Measurements from ENCODE around the gene MCF2L2. TPM values are rescaled to one million over a fixed set of nuclear protein-coding genes. Genes with fewer than 3 reads are reported as not detected.

MCF2L2 gene
- polyA plus RNA-seq, 6 donors from 2014 or later: not detected

GRCh38 chr3:183265834-183266417 is 162.5 kb downstream of the MCF2L2 start:
- Mint-ChIP-seq H3K27me3 (peaks cover 8 to 22% (median 14%) of the 10 kb centered on the region in 3 donors), H3K36me3 (no peaks in the 10 kb centered on the region), H3K27ac (no peak overlapping the region), H3K4me3 (no peak overlapping the region), H3K9me3 (no peaks in the 10 kb centered on the region), H3K4me1 (peaks cover under 1 to 4% (median under 1%) of the 10 kb centered on the region in 3 donors)
- DNase-seq: no peak
- ATAC-seq (ENCODE audit: low read depth in 2 of 2): no peak

- DNase-seq: no peak
- H3K4me3 Mint-ChIP-seq: no peak overlapping the region
- ATAC-seq (ENCODE audit: low read depth in 2 of 2): peak; percentile 13 to 33
- peaks cover 7 to 10% (median 7%) of the 10 kb centered on the region in 3 donors for H3K4me1 Mint-ChIP-seq
- peaks cover 8 to 22% (median 15%) of the 10 kb centered on the region in 3 donors for H3K27me3 Mint-ChIP-seq
- no peak overlapping the region for H3K27ac Mint-ChIP-seq
- H3K9me3 Mint-ChIP-seq: no peaks in the 10 kb centered on the region
- no peaks in the 10 kb centered on the region for H3K36me3 Mint-ChIP-seq
Measured at GRCh38 chr3:183265157-183265642, 163.2 kb downstream of the MCF2L2 start.

GRCh38 chr3:183264268-183264667 is 164.2 kb downstream of the MCF2L2 start:
- no peak overlapping the region for H3K27ac Mint-ChIP-seq
- no peaks in the 10 kb centered on the region for H3K36me3 Mint-ChIP-seq
- H3K4me3 Mint-ChIP-seq: no peak overlapping the region
- peaks cover 17 to 19% (median 17%) of the 10 kb centered on the region in 3 donors for H3K4me1 Mint-ChIP-seq
- ATAC-seq (ENCODE audit: low read depth in 2 of 2) (no peak), DNase-seq (no peak)
- no peaks in the 10 kb centered on the region for H3K9me3 Mint-ChIP-seq
- peaks cover 8 to 22% (median 17%) of the 10 kb centered on the region in 3 donors for H3K27me3 Mint-ChIP-seq

GRCh38 chr3:183262875-183263378 is 165.5 kb downstream of the MCF2L2 start:
- DNase-seq: no peak
- H3K4me3 Mint-ChIP-seq: no peak overlapping the region
- no peaks in the 10 kb centered on the region for H3K36me3 Mint-ChIP-seq
- H3K27ac Mint-ChIP-seq: no peak overlapping the region
- no peak for ATAC-seq (ENCODE audit: low read depth in 2 of 2)
- H3K9me3 Mint-ChIP-seq: no peaks in the 10 kb centered on the region
- peaks cover 9 to 18% (median 10%) of the 10 kb centered on the region in 3 donors for H3K27me3 Mint-ChIP-seq
- peaks cover 17 to 24% (median 18%) of the 10 kb centered on the region in 3 donors for H3K4me1 Mint-ChIP-seq

- H3K27me3 Mint-ChIP-seq: peaks cover 22 to 24% (median 24%) of the 10 kb centered on the region in 3 donors
- no peak for ATAC-seq (ENCODE audit: low read depth in 2 of 2)
- H3K36me3 Mint-ChIP-seq: no peaks in the 10 kb centered on the region
- peaks cover 17 to 26% (median 20%) of the 10 kb centered on the region in 3 donors for H3K4me1 Mint-ChIP-seq
- no peaks in the 10 kb centered on the region for H3K9me3 Mint-ChIP-seq
- H3K4me3 Mint-ChIP-seq: no peak overlapping the region
- no peak overlapping the region for H3K27ac Mint-ChIP-seq
- DNase-seq: no peak
Measured at GRCh38 chr3:183261151-183261724, 167.2 kb downstream of the MCF2L2 start.

- Mint-ChIP-seq H3K36me3 (no peaks in the 10 kb centered on the region), H3K4me1 (peaks cover 17 to 26% (median 20%) of the 10 kb centered on the region in 3 donors), H3K27me3 (peaks cover 28 to 33% (median 29%) of the 10 kb centered on the region in 3 donors), H3K9me3 (peaks cover 0 to 2% (median 0%) of the 10 kb centered on the region in 7 donors), H3K27ac (peak overlapping the region in 2 of 6 donors; percentile 18 to 89), H3K4me3 (peak overlapping the region in 7 of 8 donors; percentile 35 to 77 (median 56))
- peak; percentile 37 for DNase-seq
- peak; percentile 91 to 94 for ATAC-seq (ENCODE audit: low read depth in 2 of 2)
Measured at GRCh38 chr3:183260167-183260904, 168.1 kb downstream of the MCF2L2 start.

GRCh38 chr3:183259621-183260020 is 168.8 kb downstream of the MCF2L2 start:
- H3K36me3 Mint-ChIP-seq: no peaks in the 10 kb centered on the region
- peak overlapping the region in 3 of 6 donors; percentile 5 to 86 (median 18) for H3K27ac Mint-ChIP-seq
- peaks cover 0 to 8% (median 0%) of the 10 kb centered on the region in 7 donors for H3K9me3 Mint-ChIP-seq
- H3K27me3 Mint-ChIP-seq: peaks cover 35 to 40% (median 36%) of the 10 kb centered on the region in 3 donors
- H3K4me3 Mint-ChIP-seq: peak overlapping the region in 5 of 8 donors; percentile 35 to 77 (median 67)
- DNase-seq: no peak
- peaks cover 17 to 26% (median 26%) of the 10 kb centered on the region in 3 donors for H3K4me1 Mint-ChIP-seq
- ATAC-seq (ENCODE audit: low read depth in 2 of 2): peak in 1 of 2 donors; percentile 14

- no peak for DNase-seq
- peaks cover 0 to 8% (median 0%) of the 10 kb centered on the region in 7 donors for H3K9me3 Mint-ChIP-seq
- H3K4me3 Mint-ChIP-seq: no peak overlapping the region
- peaks cover 36 to 40% (median 36%) of the 10 kb centered on the region in 3 donors for H3K27me3 Mint-ChIP-seq
- peaks cover 17 to 26% (median 26%) of the 10 kb centered on the region in 3 donors for H3K4me1 Mint-ChIP-seq
- ATAC-seq (ENCODE audit: low read depth in 2 of 2): no peak
- no peaks in the 10 kb centered on the region for H3K36me3 Mint-ChIP-seq
- H3K27ac Mint-ChIP-seq: peak overlapping the region in 1 of 6 donors; percentile 86
Measured at GRCh38 chr3:183259087-183259486, 169.3 kb downstream of the MCF2L2 start.

GRCh38 chr3:183255348-183255730 is 173.1 kb downstream of the MCF2L2 start:
- Mint-ChIP-seq H3K36me3 (no peaks in the 10 kb centered on the region), H3K9me3 (peaks cover 0 to 8% (median 0%) of the 10 kb centered on the region in 7 donors), H3K27ac (no peak overlapping the region), H3K4me3 (peak overlapping the region in 7 of 8 donors; percentile 45 to 81 (median 68)), H3K27me3 (peaks cover 40 to 46% (median 41%) of the 10 kb centered on the region in 3 donors), H3K4me1 (peaks cover 18 to 22% (median 21%) of the 10 kb centered on the region in 3 donors)
- DNase-seq (no peak), ATAC-seq (ENCODE audit: low read depth in 2 of 2) (no peak)

- H3K4me1 Mint-ChIP-seq: peaks cover 11 to 16% (median 15%) of the 10 kb centered on the region in 3 donors
- ATAC-seq (ENCODE audit: low read depth in 2 of 2): peak; percentile 44 to 49
- no peak for DNase-seq
- peaks cover 39 to 51% (median 41%) of the 10 kb centered on the region in 3 donors for H3K27me3 Mint-ChIP-seq
- H3K36me3 Mint-ChIP-seq: no peaks in the 10 kb centered on the region
- H3K4me3 Mint-ChIP-seq: peak overlapping the region; percentile 45 to 81 (median 70)
- H3K27ac Mint-ChIP-seq: peak overlapping the region in 1 of 6 donors; percentile 51
- H3K9me3 Mint-ChIP-seq: peaks cover 0 to 8% (median 0%) of the 10 kb centered on the region in 7 donors
Measured at GRCh38 chr3:183254487-183255347, 173.7 kb downstream of the MCF2L2 start.

- Mint-ChIP-seq H3K4me3 (peak overlapping the region in 7 of 8 donors; percentile 74 to 87 (median 83)), H3K9me3 (peaks cover 0 to 8% (median 0%) of the 10 kb centered on the region in 7 donors), H3K4me1 (peaks cover 6 to 10% (median 10%) of the 10 kb centered on the region in 3 donors), H3K36me3 (no peaks in the 10 kb centered on the region), H3K27ac (peak overlapping the region in 2 of 6 donors; percentile 39 to 73), H3K27me3 (peaks cover 41 to 60% (median 45%) of the 10 kb centered on the region in 3 donors)
- ATAC-seq (ENCODE audit: low read depth in 2 of 2): peak; percentile 38 to 47
- no peak for DNase-seq
Measured at GRCh38 chr3:183253528-183254486, 174.6 kb downstream of the MCF2L2 start.
